DND-41 (cell line): ENCODE measurements around the gene TMEM259.
A peak's percentile ranks its signal among the peaks of the same experiment; 100 is the strongest.

Source experiments
- ATAC-seq: fragments of 200-7000 bp; cut with Tn5 transposase; 3 replicates; pipeline ENCODE4 v1.9.1; 2021; ENCODE audit warnings: low read depth; ENCODE audit not compliant: insufficient read depth
- DNase-seq: peaks from one replicate; pipeline ENCODE4 v3.0.0-alpha.2; 2020
- H2AFZ ChIP-seq: 2 replicates; pipeline ENCODE4 v1.6.0; 2012; ENCODE audit warnings: low read depth, low read length
- H3K27ac ChIP-seq: 2 replicates; pipeline ENCODE4 v1.5.1; 2012; ENCODE audit warnings: low read length, inconsistent platforms
- H3K27me3 ChIP-seq: fragments of 200-600 bp; sonication (generic); 2 replicates; pipeline ENCODE4 v1.6.0; 2012; ENCODE audit warnings: low read length, mild to moderate bottlenecking, inconsistent platforms; ENCODE audit not compliant: insufficient read depth, poor library complexity
- H3K36me3 ChIP-seq: 2 replicates; pipeline ENCODE4 v1.5.1; 2012; ENCODE audit warnings: low read length, inconsistent platforms; ENCODE audit not compliant: insufficient read depth
- H3K4me1 ChIP-seq: 2 replicates; pipeline ENCODE4 v1.5.1; 2012; ENCODE audit warnings: mild to moderate bottlenecking, low read length; ENCODE audit not compliant: insufficient read depth
- H3K4me2 ChIP-seq: 2 replicates; pipeline ENCODE4 v1.6.0; 2012; ENCODE audit warnings: mild to moderate bottlenecking, moderate library complexity, low read length, inconsistent platforms; ENCODE audit not compliant: insufficient read depth
- H3K4me3 ChIP-seq, 2 experiments: fragments of 200-600 bp in 1 of 2; shearing (Covaris generic) in 1 of 2; 2 replicates each; pipeline ENCODE4 v1.5.1; 2012 to 2016; ENCODE audit warnings: inconsistent platforms in 2 of 2, low read length in 2 of 2, mild to moderate bottlenecking in 2 of 2, low read depth in 1 of 2, moderate library complexity in 1 of 2
- H3K79me2 ChIP-seq: 2 replicates; pipeline ENCODE4 v1.6.0; 2012; ENCODE audit warnings: low read length, inconsistent platforms; ENCODE audit not compliant: insufficient read depth
- H3K9ac ChIP-seq: 2 replicates; pipeline ENCODE4 v1.6.0; 2012; ENCODE audit warnings: low read depth, mild to moderate bottlenecking, inconsistent platforms, low read length, moderate library complexity
- H3K9me3 ChIP-seq: 2 replicates; pipeline ENCODE4 v1.5.1; 2012; ENCODE audit warnings: low read length, moderate library complexity, mild to moderate bottlenecking, inconsistent platforms; ENCODE audit not compliant: insufficient read depth, severe bottlenecking
- H4K20me1 ChIP-seq: 2 replicates; pipeline ENCODE4 v1.6.0; 2012; ENCODE audit warnings: low read length; ENCODE audit not compliant: insufficient read depth
- CTCF ChIP-seq: IDR thresholded peaks from 2 replicates; pipeline ENCODE4 v1.5.1; 2012; ENCODE audit warnings: borderline replicate concordance, low read length, moderate library complexity, mild to moderate bottlenecking; ENCODE audit not compliant: poor library complexity, severe bottlenecking; ENCODE audit errors: extremely low read depth
- EZH2 ChIP-seq: IDR thresholded peaks from 3 replicates; pipeline ENCODE4 v1.6.1; 2012; ENCODE audit warnings: borderline replicate concordance, low read depth, mild to moderate bottlenecking, moderate library complexity, low read length, inconsistent platforms; ENCODE audit not compliant: severe bottlenecking

TMEM259 gene

GRCh38 chr19:1057176-1057855 is 36.4 kb upstream of the TMEM259 start:
- no peak for ATAC-seq
- no peaks in the 10 kb centered on the region for H3K4me1 ChIP-seq
- H3K79me2 ChIP-seq: no peaks in the 10 kb centered on the region
- H3K36me3 ChIP-seq: peaks cover 45% of the 10 kb centered on the region
- no peaks in the 10 kb centered on the region for H4K20me1 ChIP-seq
- DNase-seq: peak; percentile 57
- no peak overlapping the region for H2AFZ ChIP-seq
- no peaks in the 10 kb centered on the region for H3K27me3 ChIP-seq
- no peak overlapping the region for H3K27ac ChIP-seq
- TF ChIP-seq EZH2 (no peak), CTCF (no peak)
- no peak overlapping the region for H3K4me2 ChIP-seq
- H3K9ac ChIP-seq: no peak overlapping the region
- H3K4me3 ChIP-seq: peak overlapping the region in 1 of 2 experiments; percentile 8; a peak in 1 of 4 replicates
- peaks cover 35% of the 10 kb centered on the region for H3K9me3 ChIP-seq

GRCh38 chr19:1055886-1056620 is 35.1 kb upstream of the TMEM259 start:
- ATAC-seq (no peak), DNase-seq (no peak)
- no peak for TF ChIP-seq EZH2
- no peak for TF ChIP-seq CTCF
- Histone ChIP-seq H3K27me3 (no peaks in the 10 kb centered on the region), H2AFZ (no peak overlapping the region), H3K4me3 (no peak overlapping the region), H3K4me1 (no peaks in the 10 kb centered on the region), H3K9me3 (peaks cover 35% of the 10 kb centered on the region), H3K4me2 (no peak overlapping the region), H3K79me2 (no peaks in the 10 kb centered on the region), H3K27ac (no peak overlapping the region), H3K9ac (no peak overlapping the region), H3K36me3 (peaks cover 45% of the 10 kb centered on the region), H4K20me1 (no peaks in the 10 kb centered on the region)

GRCh38 chr19:1055028-1055425 is 34.1 kb upstream of the TMEM259 start:
- Histone ChIP-seq H3K79me2 (no peaks in the 10 kb centered on the region), H3K4me1 (no peaks in the 10 kb centered on the region), H3K9me3 (peaks cover 35% of the 10 kb centered on the region), H3K4me2 (no peak overlapping the region), H3K4me3 (no peak overlapping the region), H3K36me3 (peaks cover 45% of the 10 kb centered on the region), H4K20me1 (no peaks in the 10 kb centered on the region), H3K27me3 (no peaks in the 10 kb centered on the region), H3K27ac (no peak overlapping the region), H2AFZ (no peak overlapping the region), H3K9ac (no peak overlapping the region)
- TF ChIP-seq EZH2: no peak
- no peak for TF ChIP-seq CTCF
- DNase-seq (no peak), ATAC-seq (no peak)
